Measurements from ENCODE around the gene PPFIBP1. TPM values are rescaled to one million over a fixed set of nuclear protein-coding genes. Genes with fewer than 3 reads are reported as not detected.

The PPFIBP1 gene
- total and polyA plus RNA-seq, 10 donors: 3.7 to 182 (median 92.4) TPM

DNA sequence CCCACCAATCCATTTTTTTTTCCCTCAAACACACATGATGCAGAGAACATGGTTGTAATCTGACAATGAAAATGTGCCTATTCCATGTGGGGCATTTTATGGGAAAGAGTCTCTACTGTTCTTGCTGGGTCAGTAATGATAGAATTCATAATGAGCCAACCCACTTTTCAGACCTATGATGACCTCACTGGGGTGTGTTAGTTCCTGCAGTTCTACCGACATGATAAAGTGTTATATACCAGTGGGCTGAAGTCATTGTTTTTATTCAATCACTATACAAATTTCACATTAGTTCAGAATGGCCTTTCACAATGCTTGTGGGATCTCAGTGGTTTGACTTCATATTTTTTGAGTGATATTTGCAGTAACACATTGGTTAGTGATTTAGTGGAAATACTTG is 47.5 kb downstream of the PPFIBP1 start:
- Histone ChIP-seq H3K4me3 (no peak overlapping the region), H3K27ac (no peak overlapping the region), H3K27me3 (replicated peaks in 1 of 7) (no peaks in the 10 kb centered on the region), H3K36me3 (no peaks in the 10 kb centered on the region), H3K4me1 (peaks cover 0 to 16% (median 4%) of the 10 kb centered on the region in 6 donors), H3K9me3 (no peaks in the 10 kb centered on the region)
- 58 to 71% (median 66%) methylated on average over 1 of the region's 1 CpG for WGBS, 5 donors
- TF ChIP-seq POLR2AphosphoS5 (IDR thresholded peaks at IDR 0.05) (no peak), POLR2A (IDR thresholded peaks at IDR 0.05) (no peak)
- TF ChIP-seq, protein P1, sequence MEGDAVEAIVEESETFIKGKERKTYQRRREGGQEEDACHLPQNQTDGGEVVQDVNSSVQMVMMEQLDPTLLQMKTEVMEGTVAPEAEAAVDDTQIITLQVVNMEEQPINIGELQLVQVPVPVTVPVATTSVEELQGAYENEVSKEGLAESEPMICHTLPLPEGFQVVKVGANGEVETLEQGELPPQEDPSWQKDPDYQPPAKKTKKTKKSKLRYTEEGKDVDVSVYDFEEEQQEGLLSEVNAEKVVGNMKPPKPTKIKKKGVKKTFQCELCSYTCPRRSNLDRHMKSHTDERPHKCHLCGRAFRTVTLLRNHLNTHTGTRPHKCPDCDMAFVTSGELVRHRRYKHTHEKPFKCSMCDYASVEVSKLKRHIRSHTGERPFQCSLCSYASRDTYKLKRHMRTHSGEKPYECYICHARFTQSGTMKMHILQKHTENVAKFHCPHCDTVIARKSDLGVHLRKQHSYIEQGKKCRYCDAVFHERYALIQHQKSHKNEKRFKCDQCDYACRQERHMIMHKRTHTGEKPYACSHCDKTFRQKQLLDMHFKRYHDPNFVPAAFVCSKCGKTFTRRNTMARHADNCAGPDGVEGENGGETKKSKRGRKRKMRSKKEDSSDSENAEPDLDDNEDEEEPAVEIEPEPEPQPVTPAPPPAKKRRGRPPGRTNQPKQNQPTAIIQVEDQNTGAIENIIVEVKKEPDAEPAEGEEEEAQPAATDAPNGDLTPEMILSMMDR (IDR thresholded peaks at IDR 0.05 in 8 of 11, conservative IDR thresholded peaks at IDR 0.05 in 3 of 11): no peak
- no peak for DNase-seq
- intact Hi-C loops (cut with DNase I; ENCODE audit: low total_unique reads): no loop called here

DNA sequence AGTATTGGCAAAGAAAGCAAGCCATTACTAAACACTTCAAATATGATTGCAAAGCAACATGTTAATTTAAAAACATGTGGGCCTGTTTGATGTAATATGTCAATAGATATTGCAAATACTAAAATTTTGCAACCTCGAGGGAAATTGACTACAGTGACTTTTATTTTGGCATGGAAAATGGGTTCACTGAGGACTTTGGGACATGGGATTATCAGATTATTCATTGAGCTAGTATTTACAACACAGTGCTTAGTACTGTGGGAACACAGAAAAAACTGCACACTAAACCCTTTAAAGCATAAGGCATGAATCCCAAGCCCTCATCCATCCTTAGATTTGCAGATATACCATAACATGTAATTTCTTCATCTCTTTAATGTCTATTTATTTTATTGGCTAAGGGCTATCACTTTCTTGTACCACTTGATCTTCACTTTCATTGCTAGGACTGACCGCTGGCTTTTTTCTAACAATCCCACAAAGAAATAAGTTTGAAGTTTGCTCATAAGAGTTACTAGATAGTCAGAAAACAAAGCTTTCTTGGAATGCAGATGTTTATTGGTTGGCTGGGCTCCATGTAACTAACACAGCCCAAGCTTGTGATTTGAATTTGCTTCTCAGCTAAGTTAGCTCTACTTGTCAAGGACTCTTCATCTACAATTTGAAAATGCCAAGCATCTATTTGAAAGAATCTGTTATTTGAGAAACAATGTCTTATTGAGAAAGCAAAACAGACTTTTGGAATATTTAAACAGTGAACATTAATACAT is 48.7 kb downstream of the PPFIBP1 start:
- intact Hi-C loops (cut with DNase I; ENCODE audit: low total_unique reads): no loop called here

DNA sequence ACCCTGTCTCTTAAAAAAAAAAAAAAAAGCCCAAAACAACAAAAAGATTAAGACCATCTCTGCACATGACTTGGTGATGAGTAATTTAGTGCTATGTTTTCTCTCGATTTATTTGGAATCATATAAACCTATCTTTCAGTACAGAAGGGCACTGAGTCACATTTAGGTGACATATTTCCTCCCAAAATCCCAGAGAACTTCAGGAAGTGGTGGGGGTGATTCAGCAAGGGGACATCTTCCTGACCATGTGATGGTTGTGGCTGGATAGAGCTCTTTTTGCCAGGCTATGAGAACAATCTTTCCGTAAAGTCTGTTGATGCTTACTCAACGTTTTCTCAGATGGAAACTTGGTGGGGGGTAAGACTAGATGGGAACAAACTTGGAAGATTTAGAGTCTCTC is 50.0 kb downstream of the PPFIBP1 start:
- DNase-seq: no peak
- H3K27ac ChIP-seq: peak overlapping the region in 1 of 8 donors; percentile 1

More for the DNA sequence above, 48.7 kb downstream of the PPFIBP1 start:
- H3K36me3 ChIP-seq: no peaks in the 10 kb centered on the region
- TF ChIP-seq, protein P1 (IDR thresholded peaks at IDR 0.05 in 8 of 11, conservative IDR thresholded peaks at IDR 0.05 in 3 of 11): no peak
- TF ChIP-seq POLR2A (IDR thresholded peaks at IDR 0.05) (no peak), POLR2AphosphoS5 (IDR thresholded peaks at IDR 0.05) (no peak)
- no peak overlapping the region for H3K27ac ChIP-seq
- 72 to 90% (median 79%) methylated on average over 2 of the region's 2 CpGs for WGBS, 5 donors
- no peak for DNase-seq
- no peaks in the 10 kb centered on the region for H3K27me3 ChIP-seq (replicated peaks in 1 of 7)
- H3K4me1 ChIP-seq: peaks cover 0 to 28% (median 13%) of the 10 kb centered on the region in 6 donors
- no peak overlapping the region for H3K4me3 ChIP-seq
- H3K9me3 ChIP-seq: no peaks in the 10 kb centered on the region

More for the DNA sequence above, 50.0 kb downstream of the PPFIBP1 start:
- intact Hi-C loops (cut with DNase I; ENCODE audit: low total_unique reads): no loop called here
- WGBS, 5 donors: 59 to 78% (median 65%) methylated on average over 3 of the region's 3 CpGs
- Histone ChIP-seq H3K36me3 (no peaks in the 10 kb centered on the region), H3K4me3 (no peak overlapping the region), H3K9me3 (no peaks in the 10 kb centered on the region), H3K27me3 (replicated peaks in 1 of 7) (no peaks in the 10 kb centered on the region), H3K4me1 (peaks cover 0 to 37% (median 15%) of the 10 kb centered on the region in 6 donors)
- TF ChIP-seq POLR2A (IDR thresholded peaks at IDR 0.05): no peak
- TF ChIP-seq, protein P1 (IDR thresholded peaks at IDR 0.05 in 8 of 11, conservative IDR thresholded peaks at IDR 0.05 in 3 of 11): no peak
- TF ChIP-seq POLR2AphosphoS5 (IDR thresholded peaks at IDR 0.05): no peak
